A549 (cell line): ENCODE data around the gene BMAL1. TPM values are rescaled to one million over a fixed set of nuclear protein-coding genes. Genes with fewer than 3 reads are reported as not detected.

Experiments
- ATAC-seq, 2 experiments: fragments of 200-7000 bp in 1 of 2; fragments of >200 bp in 1 of 2; cut with Nextera tagmentation in 1 of 2; cut with Tn5 transposase in 1 of 2; 3 replicates each; pipeline versions ENCODE4 v1.8.0 to v1.9.1; 2018 to 2020; ENCODE audit warnings: mild to moderate bottlenecking in 1 of 2, moderate library complexity in 1 of 2
- CTCF ChIA-PET: fragments of 300-600 bp; sonication (Branson Sonifier 250); formaldehyde crosslinking; extraction: SDS; loops from one replicate; lab custom pipeline; 2021; ENCODE audit warnings: antibody characterized with exemption, inconsistent platforms; lab: Yijun Ruan, JAX
- POLR2A ChIA-PET: fragments of 350-600 bp; formaldehyde crosslinking; extraction: SDS; loops from one replicate; lab custom pipeline; 2021; ENCODE audit warnings: antibody characterized with exemption, inconsistent platforms; lab: Yijun Ruan, JAX
- DNase-seq, 2 experiments: peaks; one replicate each; pipeline versions ENCODE4 v3.0.0 to v3.0.0-alpha.2; 2011 to 2016; ENCODE audit warnings: low read depth in 1 of 2, low spot score in 1 of 2
- FAIRE-seq: peaks from 2 replicates; lab custom pipeline; 2011; peaks lifted over from hg19 to GRCh38; lab: Jason Lieb, UNC
- H3K27ac ChIP-seq, 2 experiments: fragments of >200 bp; sonication (Bioruptor Twin); formaldehyde crosslinking; 3 replicates each; pipeline ENCODE4 v1.5.1; 2016 to 2017
- H3K4me1 ChIP-seq: fragments of >200 bp; sonication (Bioruptor Twin); formaldehyde crosslinking; 3 replicates; pipeline ENCODE4 v1.6.1; 2016
- H3K4me2 ChIP-seq: fragments of >200 bp; sonication (Bioruptor Twin); formaldehyde crosslinking; 3 replicates; pipeline ENCODE4 v1.6.1; 2016
- H3K4me3 ChIP-seq: fragments of >200 bp; sonication (Bioruptor Twin); formaldehyde crosslinking; 3 replicates; pipeline ENCODE4 v1.5.1; 2016
- H3K9me3 ChIP-seq: fragments of >200 bp; sonication (Bioruptor Twin); formaldehyde crosslinking; 3 replicates; pipeline ENCODE4 v1.6.1; 2016
- BHLHE40 ChIP-seq: IDR thresholded peaks from 2 replicates; pipeline ENCODE4 v1.6.1; 2012; ENCODE audit warnings: low read depth, low read length, inconsistent platforms
- CBX2 ChIP-seq: fragments of 200-600 bp; sonication (generic); IDR thresholded peaks from 2 replicates; pipeline ENCODE4 v1.6.1; 2016; ENCODE audit warnings: low read depth, mild to moderate bottlenecking, borderline replicate concordance
- CBX8 ChIP-seq: fragments of 200-600 bp; sonication (generic); IDR thresholded peaks from 2 replicates; pipeline ENCODE4 v1.6.1; 2016
- CEBPB ChIP-seq, 2 experiments: fragments of >200 bp in 1 of 2; sonication (Bioruptor Twin) in 1 of 2; formaldehyde crosslinking in 1 of 2; IDR thresholded peaks; 2 replicates each; pipeline ENCODE4 v1.6.1; 2012 to 2016
- FOSB ChIP-seq: fragments of 250-450 bp; sonication (Bioruptor Pico); IDR thresholded peaks from 2 replicates; pipeline ENCODE4 v1.5.0; 2020; ENCODE audit warnings: mild to moderate bottlenecking, moderate library complexity
- GATA3 ChIP-seq: IDR thresholded peaks from 2 replicates; pipeline ENCODE4 v1.6.1; 2012; ENCODE audit warnings: borderline replicate concordance
- HOXB13 ChIP-seq: fragments of 250-450 bp; sonication (Bioruptor Pico); IDR thresholded peaks from 2 replicates; pipeline ENCODE4 v1.5.0; 2020; ENCODE audit warnings: low read depth, mild to moderate bottlenecking, moderate library complexity
- HOXB5 ChIP-seq: fragments of 250-450 bp; sonication (Bioruptor Pico); IDR thresholded peaks from 2 replicates; pipeline ENCODE4 v1.5.0; 2020; ENCODE audit warnings: mild to moderate bottlenecking, moderate library complexity
- KDM5A ChIP-seq: fragments of 200-600 bp; sonication (generic); IDR thresholded peaks from 2 replicates; pipeline ENCODE4 v1.6.1; 2016; ENCODE audit warnings: antibody characterized with exemption, mild to moderate bottlenecking
- MAFK ChIP-seq: fragments of 450-650 bp; IDR thresholded peaks from 2 replicates; pipeline ENCODE4 v1.6.1; 2014; ENCODE audit not compliant: partially characterized antibody
- MYC ChIP-seq: IDR thresholded peaks from 2 replicates; pipeline ENCODE4 v1.6.1; 2012; ENCODE audit warnings: mild to moderate bottlenecking, inconsistent platforms, low read length, improper control_type of control experiment, borderline replicate concordance
- NFE2L2 ChIP-seq: fragments of 150-350 bp; conservative IDR thresholded peaks from 2 replicates; pipeline ENCODE4 v1.6.1; 2014; ENCODE audit warnings: low read length
- NPAS2 ChIP-seq: fragments of 250-450 bp; sonication (Bioruptor Pico); IDR thresholded peaks from 2 replicates; pipeline ENCODE4 v1.8.0; 2022; ENCODE audit warnings: mild to moderate bottlenecking, moderate library complexity, borderline replicate concordance
- POLR2A ChIP-seq: IDR thresholded peaks from 2 replicates; pipeline ENCODE4 v1.6.1; 2012; ENCODE audit warnings: mild to moderate bottlenecking, low read length
- RAD21 ChIP-seq, 2 experiments: fragments of >200 bp in 1 of 2; sonication (Bioruptor Twin) in 1 of 2; formaldehyde crosslinking in 1 of 2; IDR thresholded peaks in 1 of 2; conservative IDR thresholded peaks in 1 of 2; 2 replicates in 1 of 2; 3 replicates in 1 of 2; pipeline ENCODE4 v1.6.1; 2012 to 2018; ENCODE audit warnings: inconsistent platforms in 1 of 2
- SMC3 ChIP-seq: fragments of >200 bp; sonication (Bioruptor Twin); formaldehyde crosslinking; IDR thresholded peaks from 3 replicates; pipeline ENCODE4 v1.6.1; 2018; ENCODE audit warnings: inconsistent platforms
- SREBF2 ChIP-seq: fragments of 450-650 bp; IDR thresholded peaks from 2 replicates; pipeline ENCODE4 v1.6.1; 2014; ENCODE audit warnings: mild to moderate bottlenecking, moderate library complexity
- TFCP2L1 ChIP-seq: fragments of 250-450 bp; sonication (Bioruptor Pico); IDR thresholded peaks from 2 replicates; pipeline ENCODE4 v1.5.0; 2021; ENCODE audit warnings: mild to moderate bottlenecking
- ZSCAN20 ChIP-seq: fragments of 250-450 bp; sonication (Bioruptor Pico); IDR thresholded peaks from 2 replicates; pipeline ENCODE4 v1.8.0; 2022; ENCODE audit warnings: mild to moderate bottlenecking, moderate library complexity
- WGBS: methylation state at CpG from one replicate; pipeline ENCODE4 v1.1.6; 2017; ENCODE audit errors: missing lambda C conversion rate; 5-methylcytosine and 5-hydroxymethylcytosine counted together
- polyA plus RNA-seq, 4 experiments: library from polyadenylated mRNA; depleted of rRNA in 3 of 4; stranded (reverse); fragments of >200 nt; fragmentation: RNase III in 1 of 4; extraction: RNeasy Plus Mini Kit Qiagen cat#74134 plus additional on column Dnase treatment in 1 of 4; gene quantifications; 2 replicates in 3 of 4; 3 replicates in 1 of 4; pipeline ENCODE4 v1.2.3, GENCODE V29; 2011 to 2017
- TF ChIP-seq, protein P1 (sequence below): fragments of >200 bp; sonication (Bioruptor Twin); formaldehyde crosslinking; IDR thresholded peaks from 3 replicates; pipeline ENCODE4 v1.6.1; 2016
- TF ChIP-seq, protein P2 (sequence below): fragments of 250-450 bp; sonication (Bioruptor Pico); IDR thresholded peaks from 2 replicates; pipeline ENCODE4 v1.5.0; 2021; ENCODE audit warnings: mild to moderate bottlenecking, moderate library complexity, borderline replicate concordance
- TF ChIP-seq, protein P3 (sequence below): IDR thresholded peaks from 2 replicates; pipeline ENCODE4 v1.6.1; 2012
- TF ChIP-seq, protein P4 (sequence below): fragments of >200 bp; sonication (Bioruptor Twin); formaldehyde crosslinking; IDR thresholded peaks from 3 replicates; pipeline ENCODE4 v1.5.1; 2016

BMAL1 gene
- polyA plus RNA-seq, 2 of the 4 experiments (the other 2 are of a cell fraction), result 28.6 to 29.2 TPM

DNA sequence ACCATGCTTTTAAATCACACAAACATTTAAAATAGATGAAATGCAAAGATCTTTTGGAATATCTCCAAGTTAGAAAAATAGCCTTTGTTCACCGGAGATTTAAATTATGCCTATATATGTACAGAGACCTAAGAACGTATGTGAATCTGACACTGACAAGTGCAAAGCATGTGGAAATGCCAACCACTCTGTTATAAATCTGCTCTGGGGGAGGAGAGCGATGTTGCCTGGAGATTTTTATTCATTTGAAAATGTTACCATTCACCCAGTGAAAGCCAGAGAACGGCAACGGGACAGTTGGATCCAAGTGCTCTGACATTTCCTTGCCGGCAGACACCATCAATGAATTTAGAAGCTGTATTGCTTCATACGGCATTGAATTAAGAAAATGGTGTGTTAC is 39.8 kb upstream of the BMAL1 start:
- FAIRE-seq (no peak), ATAC-seq (no peak), DNase-seq (no peak)
- peaks cover 10% of the 10 kb centered on the region; the same call in 1 of the 3 replicates for H3K9me3 ChIP-seq
- no peak overlapping the region for H3K27ac ChIP-seq
- CTCF ChIA-PET, result interaction anchor here (0.9 to 4.3 kb wide), 15 partner anchors 8 to 106 kb away, joined by 3 to 77 read pairs (median 5); no protein-coding TSS in a partner anchor
- 0 out of 3 replicates have a peak, but pooled peaks cover 2% of the 10 kb centered on the region for H3K4me1 ChIP-seq
- TF ChIP-seq SREBF2 (no peak), MYC (no peak), CEBPB (IDR thresholded peaks at IDR 0.05) (no peak)
- TF ChIP-seq, protein P1, sequence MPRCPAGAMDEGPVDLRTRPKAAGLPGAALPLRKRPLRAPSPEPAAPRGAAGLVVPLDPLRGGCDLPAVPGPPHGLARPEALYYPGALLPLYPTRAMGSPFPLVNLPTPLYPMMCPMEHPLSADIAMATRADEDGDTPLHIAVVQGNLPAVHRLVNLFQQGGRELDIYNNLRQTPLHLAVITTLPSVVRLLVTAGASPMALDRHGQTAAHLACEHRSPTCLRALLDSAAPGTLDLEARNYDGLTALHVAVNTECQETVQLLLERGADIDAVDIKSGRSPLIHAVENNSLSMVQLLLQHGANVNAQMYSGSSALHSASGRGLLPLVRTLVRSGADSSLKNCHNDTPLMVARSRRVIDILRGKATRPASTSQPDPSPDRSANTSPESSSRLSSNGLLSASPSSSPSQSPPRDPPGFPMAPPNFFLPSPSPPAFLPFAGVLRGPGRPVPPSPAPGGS, result no peak
- TF ChIP-seq, protein P2, sequence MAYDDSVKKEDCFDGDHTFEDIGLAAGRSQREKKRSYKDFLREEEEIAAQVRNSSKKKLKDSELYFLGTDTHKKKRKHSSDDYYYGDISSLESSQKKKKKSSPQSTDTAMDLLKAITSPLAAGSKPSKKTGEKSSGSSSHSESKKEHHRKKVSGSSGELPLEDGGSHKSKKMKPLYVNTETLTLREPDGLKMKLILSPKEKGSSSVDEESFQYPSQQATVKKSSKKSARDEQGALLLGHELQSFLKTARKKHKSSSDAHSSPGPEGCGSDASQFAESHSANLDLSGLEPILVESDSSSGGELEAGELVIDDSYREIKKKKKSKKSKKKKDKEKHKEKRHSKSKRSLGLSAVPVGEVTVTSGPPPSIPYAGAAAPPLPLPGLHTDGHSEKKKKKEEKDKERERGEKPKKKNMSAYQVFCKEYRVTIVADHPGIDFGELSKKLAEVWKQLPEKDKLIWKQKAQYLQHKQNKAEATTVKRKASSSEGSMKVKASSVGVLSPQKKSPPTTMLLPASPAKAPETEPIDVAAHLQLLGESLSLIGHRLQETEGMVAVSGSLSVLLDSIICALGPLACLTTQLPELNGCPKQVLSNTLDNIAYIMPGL (CRISPR knock-in tag), result no peak
- TF ChIP-seq, protein P3, sequence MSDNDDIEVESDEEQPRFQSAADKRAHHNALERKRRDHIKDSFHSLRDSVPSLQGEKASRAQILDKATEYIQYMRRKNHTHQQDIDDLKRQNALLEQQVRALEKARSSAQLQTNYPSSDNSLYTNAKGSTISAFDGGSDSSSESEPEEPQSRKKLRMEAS, result no peak
- 91% methylated on average over 7 of the region's 7 CpGs for WGBS
- no peak overlapping the region for H3K4me3 ChIP-seq
- POLR2A ChIA-PET, result no interaction called here
- H3K4me2 ChIP-seq, result no peak overlapping the region

DNA sequence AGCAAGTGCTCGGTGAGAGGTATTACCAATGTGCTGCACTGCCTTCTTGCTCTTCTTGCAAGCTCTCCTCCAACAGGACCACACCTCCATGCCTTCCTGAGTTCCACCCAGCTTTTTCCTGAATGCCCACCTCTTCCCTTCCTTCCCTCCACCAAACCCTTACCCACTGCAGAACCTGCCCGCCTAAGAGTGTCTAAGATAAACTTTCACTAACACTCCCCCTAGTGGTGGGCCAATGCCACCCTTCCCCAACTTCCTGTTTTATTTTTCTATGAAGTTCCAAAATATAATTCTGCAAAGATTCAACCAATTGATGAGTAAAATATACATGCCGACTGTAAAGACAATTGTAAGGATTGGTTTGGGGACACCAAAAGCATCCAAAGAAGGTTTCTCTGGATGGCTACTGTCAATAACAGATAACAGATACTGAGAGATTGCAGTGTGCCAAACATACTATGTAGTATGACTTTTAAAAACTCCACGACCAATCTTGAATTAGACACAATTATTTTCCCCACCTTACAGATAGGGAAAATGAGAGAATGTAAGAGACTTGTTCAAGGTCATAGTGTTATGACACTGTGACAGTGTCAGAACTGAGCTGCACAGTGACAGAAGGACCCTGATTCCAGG is 38.6 kb upstream of the BMAL1 start:
- FAIRE-seq, result no peak
- Histone ChIP-seq H3K27ac (peak overlapping the region in 1 of 2 experiments; percentile 14; a peak in 3 of 6 replicates), H3K4me2 (no peak overlapping the region), H3K4me3 (no peak overlapping the region), H3K9me3 (peaks cover 10% of the 10 kb centered on the region; the same call in 1 of the 3 replicates), H3K4me1 (0 out of 3 replicates have a peak, but pooled peaks cover 2% of the 10 kb centered on the region)
- ChIA-PET CTCF (interaction anchor here (0.6 to 4.3 kb wide), 30 partner anchors 9 to 758 kb away, joined by 3 to 77 read pairs (median 4); no protein-coding TSS in a partner anchor), POLR2A (interaction anchor here (0.6 kb wide), 1 partner anchor 23 kb away, joined by 3 read pairs; no protein-coding TSS in a partner anchor)
- ATAC-seq, result peak; percentile 59 to 95; a peak in 4 of 6 replicates
- WGBS, result 33% methylated on average over 4 of the region's 4 CpGs
- TF ChIP-seq, protein P4, sequence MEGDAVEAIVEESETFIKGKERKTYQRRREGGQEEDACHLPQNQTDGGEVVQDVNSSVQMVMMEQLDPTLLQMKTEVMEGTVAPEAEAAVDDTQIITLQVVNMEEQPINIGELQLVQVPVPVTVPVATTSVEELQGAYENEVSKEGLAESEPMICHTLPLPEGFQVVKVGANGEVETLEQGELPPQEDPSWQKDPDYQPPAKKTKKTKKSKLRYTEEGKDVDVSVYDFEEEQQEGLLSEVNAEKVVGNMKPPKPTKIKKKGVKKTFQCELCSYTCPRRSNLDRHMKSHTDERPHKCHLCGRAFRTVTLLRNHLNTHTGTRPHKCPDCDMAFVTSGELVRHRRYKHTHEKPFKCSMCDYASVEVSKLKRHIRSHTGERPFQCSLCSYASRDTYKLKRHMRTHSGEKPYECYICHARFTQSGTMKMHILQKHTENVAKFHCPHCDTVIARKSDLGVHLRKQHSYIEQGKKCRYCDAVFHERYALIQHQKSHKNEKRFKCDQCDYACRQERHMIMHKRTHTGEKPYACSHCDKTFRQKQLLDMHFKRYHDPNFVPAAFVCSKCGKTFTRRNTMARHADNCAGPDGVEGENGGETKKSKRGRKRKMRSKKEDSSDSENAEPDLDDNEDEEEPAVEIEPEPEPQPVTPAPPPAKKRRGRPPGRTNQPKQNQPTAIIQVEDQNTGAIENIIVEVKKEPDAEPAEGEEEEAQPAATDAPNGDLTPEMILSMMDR, result peak; percentile 77
- no peak for TF ChIP-seq MYC
- TF ChIP-seq CEBPB (IDR thresholded peaks at IDR 0.05), result no peak
- no peak for TF ChIP-seq HOXB5
- peak; percentile 71 to 78 for TF ChIP-seq RAD21 (conservative IDR thresholded peaks at IDR 0.05 in 1 of 2, IDR thresholded peaks at IDR 0.05 in 1 of 2)
- TF ChIP-seq GATA3, result no peak
- no peak for TF ChIP-seq CBX8
- no peak for TF ChIP-seq BHLHE40
- TF ChIP-seq SMC3, result peak; percentile 77
- no peak for TF ChIP-seq HOXB13 (CRISPR knock-in tag)
- no peak for TF ChIP-seq ZSCAN20
- TF ChIP-seq NPAS2, result no peak
- DNase-seq, result peak; percentile 55 to 57

DNA sequence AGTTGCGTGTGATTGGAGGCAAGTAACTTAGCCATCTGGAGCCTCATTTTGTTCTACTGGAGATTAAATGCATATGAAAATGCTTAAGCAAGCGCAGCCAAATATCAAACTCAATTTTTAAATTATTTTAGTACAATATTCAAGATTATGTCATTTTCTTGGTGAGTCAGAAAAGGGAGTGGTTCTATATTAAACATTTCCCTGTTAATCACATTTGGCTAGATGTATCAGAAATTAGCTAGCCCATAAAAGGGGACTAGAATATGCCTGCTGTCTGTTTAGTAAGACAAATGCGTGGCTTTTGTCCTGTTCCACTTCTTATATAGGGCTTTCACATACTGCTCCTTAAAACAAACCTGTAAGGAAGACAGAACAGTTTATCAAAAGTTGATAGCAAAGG is 35.0 kb upstream of the BMAL1 start:
- ATAC-seq, result no peak
- no peak overlapping the region for H3K27ac ChIP-seq
- H3K4me1 ChIP-seq, result 0 out of 3 replicates have a peak, but pooled peaks cover 2% of the 10 kb centered on the region
- no peak for DNase-seq
- ChIA-PET CTCF (interaction anchor here (0.6 to 2.8 kb wide), 5 partner anchors 13 to 102 kb away, joined by 3 to 12 read pairs (median 6); no protein-coding TSS in a partner anchor), POLR2A (no interaction called here)
- 87% methylated on average over 3 of the region's 3 CpGs for WGBS
- no peak overlapping the region for H3K4me2 ChIP-seq
- H3K9me3 ChIP-seq, result peaks cover 2% of the 10 kb centered on the region; the same call in 1 of the 3 replicates
- no peak overlapping the region for H3K4me3 ChIP-seq
- no peak for FAIRE-seq
- TF ChIP-seq KDM5A (no peak), NPAS2 (no peak), POLR2A (no peak), NFE2L2 (no peak), FOSB (CRISPR knock-in tag) (no peak), MAFK (no peak), TFCP2L1 (CRISPR knock-in tag) (no peak), CBX2 (no peak)
